PC-9 (cell line): Measurements from ENCODE around the gene CD300LB.

Source experiments
- EZH2 ChIP-seq: fragments of 200-600 bp; sonication (generic); IDR thresholded peaks from 2 replicates; pipeline ENCODE4 v1.8.0; 2017; ENCODE audit warnings: antibody characterized with exemption, low read depth
- TF ChIP-seq, protein P1 (sequence below): fragments of 200-600 bp; sonication (generic); conservative IDR thresholded peaks from 2 replicates; pipeline ENCODE4 v1.6.1; 2017; ENCODE audit warnings: mixed run types, antibody characterized with exemption, mild to moderate bottlenecking, moderate library complexity

DNA sequence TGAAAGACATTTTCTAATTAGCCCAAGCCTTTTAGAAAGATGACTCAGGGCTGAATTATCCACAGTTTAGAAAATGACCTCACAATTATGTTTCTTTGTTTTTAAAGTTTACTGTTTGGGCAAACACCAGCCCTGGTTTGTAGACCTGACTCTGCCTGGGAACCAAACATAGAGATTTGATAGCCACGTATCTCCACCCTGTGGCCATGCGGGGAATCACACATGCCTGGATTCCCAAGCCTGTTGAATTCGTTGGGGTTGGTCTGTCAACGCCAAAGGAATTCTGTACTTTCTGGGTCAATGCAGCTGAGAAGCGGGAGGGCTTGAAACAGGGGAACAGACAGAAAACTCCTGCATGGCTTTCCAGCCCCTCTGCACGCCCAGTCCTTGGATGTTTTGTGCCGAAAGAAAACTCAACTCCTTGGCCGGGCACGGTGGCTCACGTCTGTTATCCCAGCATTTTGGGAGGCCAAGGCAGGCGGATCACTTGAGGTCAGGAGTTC, 37.9 kb downstream of the CD300LB start:
- TF ChIP-seq, protein P1, sequence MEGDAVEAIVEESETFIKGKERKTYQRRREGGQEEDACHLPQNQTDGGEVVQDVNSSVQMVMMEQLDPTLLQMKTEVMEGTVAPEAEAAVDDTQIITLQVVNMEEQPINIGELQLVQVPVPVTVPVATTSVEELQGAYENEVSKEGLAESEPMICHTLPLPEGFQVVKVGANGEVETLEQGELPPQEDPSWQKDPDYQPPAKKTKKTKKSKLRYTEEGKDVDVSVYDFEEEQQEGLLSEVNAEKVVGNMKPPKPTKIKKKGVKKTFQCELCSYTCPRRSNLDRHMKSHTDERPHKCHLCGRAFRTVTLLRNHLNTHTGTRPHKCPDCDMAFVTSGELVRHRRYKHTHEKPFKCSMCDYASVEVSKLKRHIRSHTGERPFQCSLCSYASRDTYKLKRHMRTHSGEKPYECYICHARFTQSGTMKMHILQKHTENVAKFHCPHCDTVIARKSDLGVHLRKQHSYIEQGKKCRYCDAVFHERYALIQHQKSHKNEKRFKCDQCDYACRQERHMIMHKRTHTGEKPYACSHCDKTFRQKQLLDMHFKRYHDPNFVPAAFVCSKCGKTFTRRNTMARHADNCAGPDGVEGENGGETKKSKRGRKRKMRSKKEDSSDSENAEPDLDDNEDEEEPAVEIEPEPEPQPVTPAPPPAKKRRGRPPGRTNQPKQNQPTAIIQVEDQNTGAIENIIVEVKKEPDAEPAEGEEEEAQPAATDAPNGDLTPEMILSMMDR, result peak; percentile 92
- no peak for TF ChIP-seq EZH2
